Activated CD4-positive, alpha-beta T cell treated with anti-CD3 and anti-CD28 coated beads, Interleukin-2, amount 50 U/mL, for 48 hours (primary cell): ENCODE results near the gene ZNF766.
A peak's percentile ranks its signal among the peaks of the same experiment; 100 is the strongest.

Experiments
- DNase-seq, 2 experiments: peaks; one replicate each; pipeline ENCODE4 v3.0.0-alpha.2; 2020

The ZNF766 gene

DNA sequence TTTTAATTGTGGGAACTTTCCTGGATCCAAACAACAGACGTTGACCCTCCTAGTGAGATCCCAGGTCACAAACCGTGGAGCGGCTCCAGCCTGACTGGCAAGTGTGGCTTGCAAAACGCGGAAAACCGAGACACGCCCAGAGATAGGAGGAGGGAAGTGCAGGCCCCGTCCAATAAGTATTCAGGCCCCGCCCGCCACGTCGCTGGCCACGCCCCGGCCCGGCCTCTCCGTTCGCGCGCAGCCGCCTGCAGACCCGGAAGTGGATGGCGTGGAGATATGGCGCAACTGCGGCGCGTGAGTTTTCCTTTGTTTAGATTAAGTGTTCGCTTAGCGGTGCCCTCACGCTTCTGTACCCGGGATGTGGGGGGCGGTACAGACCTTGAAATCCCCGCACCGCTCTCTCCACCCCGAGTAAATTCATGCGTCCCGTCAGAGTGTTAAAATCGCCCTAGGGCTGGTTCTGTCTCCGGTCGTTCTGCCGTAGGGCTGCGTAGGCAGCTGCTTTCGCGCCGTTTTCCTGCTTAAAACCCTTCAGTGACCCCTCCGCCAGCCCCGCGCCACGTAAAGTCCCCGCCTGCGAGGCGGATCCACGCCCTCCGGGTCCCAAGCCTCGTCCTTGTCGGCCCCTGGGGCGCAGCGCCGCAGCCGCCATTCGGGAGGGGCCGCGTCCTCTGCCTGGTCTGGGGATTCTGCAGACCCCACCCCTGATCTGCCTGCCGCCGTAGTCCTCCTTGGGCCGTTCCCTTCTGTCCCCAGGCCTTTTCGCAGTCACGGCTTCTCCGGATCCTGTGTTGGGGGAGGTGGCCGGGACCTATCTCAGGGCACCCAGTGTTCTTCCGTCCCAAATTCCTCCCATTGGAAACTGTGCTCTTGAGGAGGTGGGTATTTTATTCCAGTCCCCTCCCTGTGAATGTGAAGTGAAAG, at the start of gene ZNF766:
Gene ZNF766, plus strand, starts transcription at position 250 of the 924 bp plus-strand sequence. Its CDS starts 27 bp downstream, at position 277.
- peak; percentile 99 for DNase-seq

DNA sequence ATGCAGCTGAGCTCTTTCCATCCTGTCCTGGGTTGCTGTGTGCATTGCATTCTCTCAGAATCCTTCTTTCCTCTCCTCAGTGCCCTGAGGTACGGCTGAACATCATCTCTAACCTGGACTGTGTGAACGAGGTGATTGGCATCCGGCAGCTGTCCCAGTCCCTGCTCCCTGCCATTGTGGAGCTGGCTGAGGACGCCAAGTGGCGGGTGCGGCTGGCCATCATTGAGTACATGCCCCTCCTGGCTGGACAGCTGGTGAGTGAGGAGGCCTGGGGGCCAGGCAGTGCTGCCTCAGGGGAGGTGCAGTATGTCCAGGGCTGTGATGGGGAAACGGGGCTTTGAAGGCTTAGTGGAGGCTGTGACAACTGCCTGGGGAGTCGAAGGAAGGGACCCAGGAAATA, 49.8 kb upstream of the ZNF766 start:
- no peak for DNase-seq

DNA sequence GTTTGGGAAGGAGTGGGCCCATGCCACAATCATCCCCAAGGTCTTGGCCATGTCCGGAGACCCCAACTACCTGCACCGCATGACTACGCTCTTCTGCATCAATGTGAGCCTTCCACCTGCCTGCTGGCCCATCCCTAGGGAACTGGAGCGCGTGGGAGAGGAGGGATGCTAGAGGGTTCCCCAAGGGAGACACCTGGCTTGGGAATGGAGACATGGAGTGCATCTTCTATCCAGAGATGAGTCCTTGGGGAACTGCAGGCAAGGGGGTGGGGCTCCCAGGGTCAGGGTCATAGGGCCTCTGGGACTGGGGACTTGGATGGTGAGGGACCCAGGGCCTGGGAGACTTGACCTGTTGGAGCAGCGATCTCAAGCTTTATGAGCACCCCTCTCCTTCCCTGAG, 48.4 kb upstream of the ZNF766 start:
- DNase-seq, result no peak

DNA sequence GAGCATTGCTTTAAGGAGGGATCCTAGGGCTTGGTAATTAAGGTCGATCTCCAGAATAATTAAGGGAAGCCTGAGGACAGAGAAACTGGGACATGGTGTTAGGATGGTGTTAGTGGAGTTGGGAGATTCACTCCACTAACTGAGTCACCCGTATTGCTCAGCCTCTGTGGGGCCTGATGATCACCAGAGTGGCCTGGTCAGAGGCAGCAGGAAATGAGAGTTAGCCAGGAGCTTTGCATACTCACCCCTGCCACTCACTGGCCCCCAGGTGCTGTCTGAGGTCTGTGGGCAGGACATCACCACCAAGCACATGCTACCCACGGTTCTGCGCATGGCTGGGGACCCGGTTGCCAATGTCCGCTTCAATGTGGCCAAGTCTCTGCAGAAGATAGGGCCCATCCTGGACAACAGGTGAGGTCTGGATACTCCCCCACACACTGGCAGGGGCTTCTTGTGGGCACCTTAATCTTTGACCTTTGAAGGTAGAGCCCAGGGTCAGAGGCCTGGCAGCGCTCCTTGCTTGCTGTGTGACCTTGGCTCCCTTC, 47.5 kb upstream of the ZNF766 start:
- DNase-seq, result no peak

DNA sequence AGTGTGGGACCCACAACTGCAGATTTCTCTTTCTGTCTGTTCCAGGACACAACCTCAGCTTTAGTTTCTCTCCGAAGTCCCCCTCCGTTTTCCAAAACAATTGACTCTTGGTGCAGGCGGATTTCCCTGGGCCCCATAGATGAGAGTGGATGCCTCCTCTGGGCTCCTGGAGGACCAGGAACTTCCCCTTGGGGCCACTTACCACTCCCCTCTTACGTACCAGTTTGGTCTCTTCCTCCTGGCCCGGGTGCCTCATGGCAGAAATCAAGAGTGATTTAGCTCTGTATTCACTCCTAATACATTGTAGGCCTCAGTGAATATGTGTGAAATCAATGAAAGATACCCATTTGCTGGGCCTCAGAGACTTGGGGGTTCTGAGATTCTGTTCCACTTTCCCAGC, 45.2 kb upstream of the ZNF766 start:
- no peak for DNase-seq

DNA sequence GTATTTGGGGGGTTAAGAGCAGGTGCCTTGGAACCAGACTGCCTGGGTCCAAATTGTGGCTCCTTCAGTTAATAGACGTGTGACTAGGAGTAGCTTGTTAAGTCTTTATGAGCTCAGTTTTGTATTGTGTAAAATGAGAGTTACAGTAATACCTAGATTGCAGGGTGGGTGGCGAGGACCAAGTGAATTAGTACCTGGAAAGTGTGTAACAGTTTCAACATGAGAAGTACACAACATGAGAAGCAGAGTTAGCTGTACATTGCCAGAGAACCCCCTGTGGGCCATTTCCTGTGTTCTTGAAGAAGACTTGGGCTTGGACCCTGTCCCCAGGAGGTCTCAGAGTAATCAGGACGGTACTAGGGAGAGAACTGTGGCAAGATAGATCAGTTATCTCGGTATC, 42.7 kb upstream of the ZNF766 start:
- peak; percentile 26 to 39 for DNase-seq

DNA sequence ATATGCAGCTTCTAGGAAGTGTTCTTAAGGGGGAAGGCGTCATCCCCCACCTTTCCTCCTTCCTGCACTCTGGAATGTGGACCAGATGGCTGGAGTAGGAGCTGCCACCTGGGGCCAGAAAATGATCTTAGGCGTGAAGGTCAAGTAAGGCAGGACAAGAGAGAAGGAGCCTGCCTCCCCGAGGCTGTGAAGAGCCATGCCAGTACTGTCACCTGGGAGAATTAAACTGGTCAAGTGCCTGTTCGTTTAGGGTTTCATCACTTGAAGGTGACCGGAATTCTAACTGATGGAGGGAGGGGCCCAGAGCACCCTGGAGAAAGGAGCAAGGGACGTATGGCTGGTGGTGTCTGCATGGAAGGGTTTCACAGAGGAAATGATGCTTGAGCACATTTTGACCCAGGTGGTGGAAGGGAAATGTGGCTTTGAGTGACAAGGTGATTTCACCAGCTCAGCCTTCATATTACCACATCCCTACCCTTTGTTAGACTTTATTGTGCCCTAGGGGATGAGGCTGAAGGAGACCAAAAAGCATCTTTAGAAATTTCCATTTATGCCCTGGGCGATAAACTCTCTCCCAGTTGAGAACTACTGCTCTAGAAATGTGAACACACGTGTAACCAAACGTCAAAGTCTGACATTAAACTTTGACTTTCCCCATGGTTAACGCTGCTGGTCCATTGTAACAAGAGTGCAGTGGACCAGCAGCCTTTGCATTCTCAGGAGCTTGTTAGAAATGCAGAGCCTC, 42.0 kb upstream of the ZNF766 start:
- DNase-seq, result no peak

DNA sequence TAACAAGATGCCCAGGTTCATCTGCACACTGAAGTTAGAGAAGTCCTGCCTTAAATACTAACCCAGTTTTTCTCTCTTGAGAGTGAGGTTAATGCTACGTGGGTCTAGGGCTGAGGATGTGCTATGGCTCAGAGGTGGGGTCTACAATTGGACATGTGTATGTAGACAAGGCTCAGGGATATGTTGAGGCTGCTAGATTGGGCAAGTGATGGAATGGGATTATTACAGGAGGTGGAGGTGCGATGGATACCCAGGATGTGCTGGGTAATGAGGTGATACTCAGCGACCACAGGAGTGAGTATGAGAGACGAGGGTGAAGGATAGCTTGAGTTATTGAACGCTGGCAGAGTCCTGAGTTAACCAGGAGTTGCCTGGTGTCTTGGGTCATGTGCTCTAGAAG, 41.4 kb upstream of the ZNF766 start:
- DNase-seq, result no peak

DNA sequence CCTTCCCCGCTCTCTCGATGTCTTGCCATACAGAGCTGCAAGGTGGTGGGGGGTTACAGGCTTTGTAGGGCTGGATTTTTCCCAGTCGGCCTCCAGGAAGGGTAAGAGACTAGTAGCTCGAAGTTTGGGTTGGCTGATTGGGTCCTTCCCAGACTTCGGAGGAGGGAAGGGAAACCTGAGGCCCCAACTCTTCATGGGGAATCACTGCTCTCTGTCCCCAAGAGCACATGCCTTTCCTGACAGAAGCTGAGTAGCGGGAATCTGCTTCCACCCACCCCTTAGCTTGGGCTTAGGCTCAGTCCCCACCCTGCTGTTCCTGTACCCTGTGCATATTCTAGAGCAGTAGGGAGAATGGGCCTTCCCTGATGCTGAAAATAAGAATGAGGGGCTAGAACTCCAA, 39.9 kb upstream of the ZNF766 start:
- DNase-seq, result no peak

DNA sequence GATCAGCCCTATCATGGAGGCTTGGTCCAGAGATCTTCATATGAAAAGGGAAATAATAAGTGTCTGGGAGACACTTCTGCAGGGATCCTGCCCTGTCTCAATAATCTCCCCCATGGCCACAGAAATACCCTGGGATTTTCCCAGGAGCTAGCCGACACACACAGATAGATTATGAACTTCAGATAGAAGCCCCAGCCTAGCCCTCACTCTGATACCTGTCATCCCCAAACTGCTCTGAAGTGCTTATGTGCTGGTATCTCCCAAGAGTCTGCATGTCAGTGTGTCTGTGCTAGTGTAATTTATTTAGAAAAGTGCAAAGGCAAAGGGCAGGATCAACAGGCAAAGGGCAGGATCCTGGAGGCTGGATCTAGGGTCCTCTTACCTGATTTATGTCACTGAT, 38.7 kb upstream of the ZNF766 start:
- no peak for DNase-seq

DNA sequence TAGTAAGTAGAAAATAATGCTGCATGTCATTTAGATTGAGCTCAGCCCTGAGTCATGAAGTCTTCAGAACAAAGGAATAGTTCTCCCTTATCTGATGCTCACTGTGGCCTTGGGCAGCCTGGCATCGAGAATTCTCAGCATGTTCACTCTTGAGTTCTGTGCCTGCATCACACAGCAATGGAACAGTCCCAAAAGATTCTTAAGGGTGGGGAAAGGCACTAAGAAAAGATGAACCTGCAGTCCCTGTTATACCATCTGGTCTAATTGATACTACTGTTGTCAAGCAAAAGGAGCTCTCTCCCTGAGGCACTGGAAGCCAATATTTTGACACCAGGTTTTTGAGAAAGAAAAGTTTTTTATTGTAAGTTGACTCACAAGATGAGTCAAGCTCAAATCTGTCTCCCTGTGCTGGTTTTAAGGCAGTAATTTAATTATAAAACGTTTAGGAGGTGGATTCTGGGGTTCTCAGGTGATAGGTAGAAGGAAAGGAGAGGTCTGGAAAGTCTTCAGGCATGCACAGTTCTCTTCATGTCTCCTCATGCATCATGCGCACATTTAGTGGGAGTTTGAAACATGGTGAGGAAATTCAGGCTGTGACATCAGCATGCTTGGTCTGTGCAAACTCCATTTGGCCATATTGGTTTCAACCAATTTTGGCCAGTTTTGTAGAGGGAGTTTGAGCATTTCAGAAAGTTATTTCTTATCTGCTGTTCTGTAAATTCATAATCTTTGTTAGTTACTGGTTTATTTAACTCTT, 38.1 kb upstream of the ZNF766 start:
- no peak for DNase-seq

DNA sequence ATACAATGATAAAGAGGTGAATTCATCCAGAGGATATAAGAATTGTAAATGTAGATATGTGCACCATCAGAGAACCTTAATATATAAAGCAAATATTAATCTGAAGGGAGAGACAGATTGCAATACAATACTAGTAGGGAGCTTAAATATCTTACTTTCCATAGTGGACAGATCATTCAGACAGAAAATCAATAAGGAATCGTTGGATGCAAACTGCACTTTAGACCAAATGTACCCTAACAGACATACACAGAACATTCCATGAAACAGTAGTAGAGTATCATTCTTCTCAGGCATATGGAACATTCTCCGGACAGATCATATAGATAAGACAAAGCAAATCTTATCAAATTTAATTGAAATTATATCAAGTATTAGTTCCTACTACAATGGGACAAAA, 35.0 kb upstream of the ZNF766 start:
- DNase-seq, result no peak

DNA sequence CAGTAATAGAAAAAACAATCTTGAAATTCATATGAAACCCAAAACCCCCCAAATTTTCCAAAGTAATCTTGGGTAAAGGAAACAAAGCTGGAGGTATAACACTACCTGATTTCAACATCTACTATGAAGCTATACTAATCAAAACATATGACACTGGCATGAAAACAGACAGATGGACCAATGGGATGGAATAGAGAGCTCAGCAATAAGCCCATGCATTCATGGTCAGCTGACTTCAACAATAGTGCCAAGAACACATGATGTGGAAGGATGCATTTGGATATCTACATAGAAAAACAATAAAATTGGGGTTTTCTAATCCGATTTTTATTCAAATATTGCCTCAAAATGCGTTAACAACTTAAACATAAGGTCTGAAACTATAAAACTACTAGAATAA, 32.2 kb upstream of the ZNF766 start:
- DNase-seq, result no peak

DNA sequence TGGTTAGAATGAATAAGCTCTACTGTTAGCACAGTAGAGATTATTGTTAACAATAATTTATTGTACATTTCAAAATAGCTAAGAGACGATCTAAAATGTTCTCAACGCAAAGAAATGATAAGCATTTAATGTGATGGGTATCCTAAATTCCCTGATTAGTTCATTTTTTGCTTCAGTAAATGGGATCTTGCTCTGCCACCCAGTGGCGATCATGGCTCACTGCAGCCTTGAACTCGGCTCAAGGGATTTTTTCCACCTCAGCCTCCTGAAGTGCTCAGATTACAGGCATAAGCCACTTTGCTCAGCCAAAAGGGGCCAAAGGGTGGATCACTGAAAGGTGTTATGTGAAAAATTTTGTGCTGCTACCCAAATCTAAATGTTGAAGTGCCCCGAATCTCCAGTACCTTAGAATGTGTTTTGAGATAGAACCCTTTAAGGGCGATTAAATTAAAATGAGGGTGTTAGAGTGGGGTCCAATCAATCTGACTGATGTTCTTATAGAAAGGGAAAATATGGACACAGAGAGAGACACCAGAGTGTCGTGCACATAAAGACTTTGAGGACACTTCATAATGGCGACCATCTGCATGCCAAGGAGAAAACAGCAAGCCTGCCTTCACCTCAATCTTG, 31.5 kb upstream of the ZNF766 start:
- peak; percentile 50 to 62 for DNase-seq

DNA sequence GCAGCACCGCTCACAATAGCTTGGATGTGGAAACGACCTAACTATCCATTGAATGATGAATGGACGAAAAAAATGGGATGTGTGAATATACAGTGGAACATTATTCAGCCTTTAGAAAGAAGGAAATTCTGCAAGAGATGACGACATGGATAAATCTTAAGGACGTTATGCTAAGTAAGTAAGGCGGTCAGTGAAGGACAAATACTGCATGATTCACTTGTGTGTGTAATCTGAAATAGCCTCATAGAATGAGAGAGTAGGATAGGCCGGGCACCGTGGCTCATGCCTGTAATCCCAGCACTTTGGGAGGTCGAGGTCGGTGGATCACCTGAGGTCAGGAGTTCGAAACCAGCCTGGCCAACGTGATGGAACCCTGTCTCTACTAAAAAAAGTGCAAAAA, 25.4 kb upstream of the ZNF766 start:
- DNase-seq, result no peak

DNA sequence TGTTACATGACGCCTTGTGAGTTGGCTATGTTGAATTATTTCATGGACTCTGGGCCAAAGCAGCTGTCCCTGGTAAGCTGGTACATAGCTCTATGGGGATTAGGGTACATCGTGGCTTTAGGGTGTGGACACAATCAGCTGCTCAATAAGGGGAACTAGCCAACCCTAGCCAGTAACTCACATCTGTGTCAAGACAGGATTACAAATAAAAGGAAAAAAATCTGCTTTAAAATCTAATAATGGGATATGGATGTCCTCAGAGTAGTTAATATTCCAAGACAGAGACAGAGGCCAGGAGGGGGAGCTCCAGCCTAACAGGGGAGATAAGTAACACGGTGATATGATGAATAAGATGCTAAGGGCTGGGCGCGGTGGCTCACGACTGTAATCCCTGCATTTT, 21.1 kb upstream of the ZNF766 start:
- peak; percentile 66 to 71 for DNase-seq

DNA sequence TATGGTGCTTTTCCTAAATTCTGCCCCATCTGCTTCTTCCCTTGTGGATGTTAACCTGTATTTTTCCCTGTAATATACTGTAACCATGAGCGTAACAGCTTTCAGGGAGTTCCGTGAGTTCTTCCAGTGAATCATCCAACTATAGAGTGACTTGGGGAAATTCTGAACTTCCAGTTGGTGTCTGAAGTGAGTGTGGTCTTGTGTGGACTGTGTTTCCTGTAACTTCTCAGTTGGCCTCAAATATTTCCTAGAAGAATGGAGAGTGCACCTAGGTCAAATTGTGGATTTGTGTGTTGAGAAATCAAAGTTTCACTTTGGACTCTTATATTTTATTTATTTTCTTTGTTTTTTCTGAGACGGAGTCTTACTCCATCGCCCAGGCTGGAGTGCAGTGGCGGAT, 11.0 kb upstream of the ZNF766 start:
- DNase-seq, result no peak

DNA sequence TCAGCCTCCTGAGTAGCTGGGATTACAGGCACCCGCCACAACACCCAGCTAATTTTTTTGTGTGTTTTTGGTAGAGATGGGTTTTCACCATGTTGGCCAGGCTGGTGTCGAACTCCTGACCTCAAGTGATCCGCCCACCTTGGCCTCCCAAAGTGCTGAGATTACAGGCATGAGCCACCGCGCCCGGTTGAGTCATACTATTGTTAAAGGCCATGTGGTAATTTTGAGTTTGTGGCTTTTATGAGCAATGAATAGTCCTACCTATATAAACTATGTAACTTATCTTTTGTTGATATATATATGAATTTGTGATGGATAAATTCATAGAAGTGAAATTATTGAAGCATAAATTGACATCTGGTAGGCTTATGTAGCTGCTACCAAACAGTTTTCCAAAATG, 3.8 kb upstream of the ZNF766 start:
- peak; percentile 5 to 16 for DNase-seq

DNA sequence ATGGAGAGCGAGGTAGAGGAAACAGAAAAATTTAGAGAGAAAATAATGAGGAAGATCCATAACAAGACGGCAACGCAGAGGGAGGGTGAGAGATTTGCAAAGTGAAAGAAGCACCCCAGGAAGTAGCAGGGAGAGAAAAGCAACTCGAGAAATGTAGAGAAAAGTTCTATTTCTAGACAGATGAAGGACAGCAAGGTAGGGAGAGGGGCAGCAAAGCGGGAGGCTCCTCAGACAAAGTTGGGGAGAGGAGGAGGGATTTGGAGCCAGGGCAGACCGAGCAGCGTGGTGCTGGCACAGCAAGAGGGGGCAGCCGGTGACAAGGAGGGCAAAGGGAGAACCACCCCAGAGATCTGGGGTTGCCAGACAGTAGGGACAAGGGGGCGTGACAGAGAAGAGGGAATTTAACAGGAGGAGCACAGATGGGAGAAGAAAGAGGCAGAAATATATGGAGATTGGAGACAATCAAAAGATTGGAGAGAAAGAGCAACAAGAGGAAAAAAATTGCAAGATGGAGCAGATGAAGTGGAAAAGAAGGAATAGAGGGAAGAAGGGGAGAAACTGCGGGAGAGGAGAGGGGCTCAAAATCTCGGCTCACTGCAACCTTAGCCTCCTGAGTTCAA, 989 bp downstream of the ZNF766 start:
- peak; percentile 5 to 16 for DNase-seq

DNA sequence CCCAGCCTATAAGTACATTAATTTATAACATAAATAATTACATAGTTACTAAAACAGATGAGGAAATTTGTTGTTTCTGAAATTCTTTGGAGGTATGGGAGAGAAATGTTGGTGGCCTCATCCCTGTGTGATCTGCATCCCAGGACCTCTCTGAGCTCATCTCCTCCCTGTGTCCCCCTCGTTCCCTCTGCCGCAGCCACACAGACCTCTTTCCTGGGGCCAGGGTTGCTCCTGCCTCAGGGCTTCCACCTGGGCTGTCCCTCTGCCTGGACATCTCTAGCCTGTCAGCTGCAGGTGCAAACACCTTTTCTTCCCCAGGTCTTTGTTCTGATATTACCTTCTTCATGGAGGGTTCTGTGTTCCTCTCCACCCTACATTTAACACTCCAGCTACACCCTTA, 3.9 kb downstream of the ZNF766 start:
- no peak for DNase-seq

DNA sequence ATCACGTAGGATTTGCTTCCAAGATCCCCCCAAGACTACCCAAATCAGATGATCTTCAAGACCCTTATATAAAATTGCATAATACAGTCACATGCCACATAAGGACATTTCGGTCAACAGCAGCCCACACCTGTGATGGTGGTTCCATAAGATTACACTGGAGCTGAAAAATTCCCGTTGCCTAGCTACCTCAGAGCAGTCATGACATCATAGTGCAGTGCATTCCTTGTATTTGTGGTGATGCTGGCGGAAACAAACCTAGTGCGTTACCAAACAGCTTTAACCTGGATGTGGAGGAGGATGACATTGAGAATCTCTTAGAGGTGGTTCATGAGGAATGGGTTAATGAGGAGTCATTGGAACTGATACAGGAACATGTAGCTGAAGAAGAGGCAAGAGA, 4.8 kb downstream of the ZNF766 start:
- no peak for DNase-seq

DNA sequence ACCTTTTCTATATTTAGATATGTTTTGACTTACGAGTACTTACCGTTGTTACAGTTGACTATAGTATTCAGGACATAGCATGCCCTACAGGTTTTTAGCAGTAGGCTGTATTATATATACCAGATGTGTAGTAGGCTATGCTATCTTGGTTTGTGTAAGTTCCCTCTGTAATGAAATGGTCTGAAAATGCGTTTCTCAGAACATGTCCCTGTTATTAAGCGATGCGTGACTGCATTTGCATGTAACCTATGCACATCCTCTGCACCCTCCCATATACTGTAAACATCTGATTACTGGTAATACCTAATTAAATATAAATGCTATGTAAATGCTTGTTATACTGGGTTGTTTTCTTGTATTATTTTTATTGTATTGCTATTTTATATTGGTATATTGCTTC, 6.6 kb downstream of the ZNF766 start:
- DNase-seq, result no peak
